ENCODE data around the gene GDF3.
"Not testable (repeated sequence)": the region's sequence is repeated elsewhere in the genome, so short reads cannot be mapped to it uniquely, and the experiment has no call there.

GDF3 gene

DNA sequence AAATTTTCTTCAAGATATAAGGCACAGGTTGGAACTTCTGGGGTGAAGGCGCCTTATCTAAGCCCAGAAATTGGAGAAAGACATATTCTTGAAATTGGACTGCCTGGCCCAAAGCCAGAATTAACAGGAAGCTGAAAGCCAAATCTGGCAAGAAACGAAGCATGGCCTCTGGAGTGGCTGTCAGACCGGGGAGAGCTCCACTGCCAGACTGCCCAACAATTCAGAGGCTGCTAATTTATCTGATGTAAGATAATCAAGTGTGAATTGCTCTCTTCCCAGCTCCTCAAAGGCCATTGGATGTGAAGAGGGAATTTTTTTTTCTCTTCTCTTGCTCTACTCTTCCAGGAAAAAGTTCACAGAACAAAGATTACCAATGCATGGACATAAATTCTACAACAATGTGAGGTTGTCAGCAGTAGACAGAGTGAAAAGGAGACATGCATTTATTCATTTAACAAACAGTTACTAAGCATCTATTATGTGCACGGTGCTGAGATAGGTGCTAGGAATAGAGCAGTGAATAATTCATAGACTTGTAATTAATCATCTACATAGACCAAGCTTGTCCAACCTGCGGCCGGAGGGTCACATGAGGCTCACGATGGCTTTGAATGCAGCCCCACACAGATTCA is at the start of gene GDF3:
Gene GDF3 (minus strand): TSS at position 210 of the 632 bp plus-strand sequence. CDS start 47 bp downstream, at position 163.
- DNase-seq (ENCODE audit: low read depth), result no peak

DNA sequence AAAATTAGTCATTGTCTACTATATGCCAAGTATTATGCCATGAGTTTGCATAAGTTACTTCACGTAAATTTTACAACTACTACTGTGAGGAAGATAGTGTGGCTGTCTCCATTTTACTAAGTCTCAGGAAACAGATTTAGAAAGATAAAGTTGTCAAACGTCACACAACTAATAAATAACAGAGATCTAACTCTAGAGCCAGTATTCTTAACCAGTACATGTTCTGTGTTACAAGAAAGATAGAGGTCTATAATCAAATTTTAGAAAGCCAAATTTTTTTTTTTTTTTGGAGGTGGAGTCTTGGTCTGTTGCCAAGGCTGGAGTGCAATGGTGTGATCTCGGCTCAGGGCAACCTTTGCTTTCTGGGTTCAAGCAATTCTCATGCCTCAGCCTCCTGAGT is 37.4 kb upstream of the GDF3 start:
- DNase-seq (ENCODE audit: low read depth), result no peak

DNA sequence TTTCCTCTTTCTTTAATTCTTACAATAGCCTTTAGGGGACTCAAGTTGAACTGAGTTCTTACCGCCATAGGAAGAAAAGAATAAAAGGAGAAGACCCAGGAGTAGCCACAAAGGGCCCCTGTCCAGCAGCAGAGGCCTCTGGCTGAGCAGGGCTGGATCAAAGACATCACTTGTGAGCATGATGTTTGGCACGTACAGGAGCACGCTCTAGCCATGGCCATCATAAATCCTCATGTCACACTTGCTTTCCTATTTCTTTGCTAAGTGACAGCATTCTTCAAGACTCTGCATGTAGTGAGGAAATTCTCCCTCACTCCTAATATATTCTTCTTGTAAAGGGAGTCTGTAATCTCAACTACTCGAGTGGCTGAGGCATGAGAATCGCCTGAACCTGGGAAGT is 35.9 kb upstream of the GDF3 start:
- DNase-seq (ENCODE audit: low read depth), result no peak

DNA sequence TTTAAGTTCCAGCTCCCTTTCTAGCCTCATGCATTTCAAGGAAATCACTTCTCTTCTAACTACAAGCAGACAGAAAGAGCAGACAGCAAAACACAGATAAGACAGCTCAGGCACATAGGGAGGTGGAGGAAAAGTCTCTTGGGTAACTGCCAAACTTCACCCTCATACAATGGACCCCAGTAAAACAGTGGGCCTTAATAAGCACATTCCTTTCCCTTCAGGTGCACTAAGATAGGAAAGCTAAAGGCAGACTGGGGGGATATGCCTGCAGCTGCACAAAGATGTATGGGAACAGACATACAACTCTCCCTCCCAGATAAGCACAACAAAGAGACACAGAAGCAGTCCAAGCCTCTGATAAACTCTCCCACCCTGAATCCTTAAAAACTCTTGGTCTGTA is 35.4 kb upstream of the GDF3 start:
- not testable (repeated sequence) for DNase-seq (ENCODE audit: low read depth)

DNA sequence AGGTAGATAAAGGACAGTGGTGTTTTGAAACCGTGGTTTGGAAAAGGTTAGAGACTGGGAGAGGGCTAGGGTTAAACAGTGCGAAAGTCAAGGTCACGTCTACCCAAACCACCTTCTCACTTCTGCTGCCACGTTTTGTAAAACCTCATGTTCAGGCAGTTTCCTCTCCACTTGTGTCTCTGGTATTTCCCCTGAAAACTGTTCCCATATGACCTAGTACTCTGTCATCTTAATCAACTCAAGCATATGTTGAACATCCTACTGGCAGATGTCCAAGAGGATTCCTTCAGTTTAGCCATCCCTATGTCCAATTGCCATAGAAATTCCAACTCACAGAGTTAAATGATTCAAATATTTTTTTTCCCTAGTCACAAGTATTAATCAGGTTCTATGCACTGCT is 34.2 kb upstream of the GDF3 start:
- DNase-seq (ENCODE audit: low read depth), result no peak

DNA sequence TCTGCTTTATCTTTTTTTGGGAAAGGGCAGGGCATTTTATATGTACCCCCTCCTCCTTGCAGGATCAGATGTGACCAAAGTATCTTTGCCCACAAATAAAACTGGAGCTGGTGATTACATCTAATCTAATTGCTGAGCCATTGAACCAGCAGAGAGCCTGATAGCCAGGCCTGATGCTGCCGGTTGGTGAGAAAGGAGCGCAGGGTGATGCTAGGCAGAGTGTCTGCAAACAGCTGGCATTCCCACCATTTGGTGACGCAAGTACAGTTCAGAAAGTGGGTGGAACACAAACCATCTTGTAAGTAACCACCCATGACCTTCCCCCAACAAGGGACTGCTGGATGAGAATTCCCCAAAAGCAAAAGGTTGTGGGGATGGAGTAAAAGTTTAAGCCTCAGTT is 28.4 kb upstream of the GDF3 start:
- DNase-seq (ENCODE audit: low read depth), result no peak

DNA sequence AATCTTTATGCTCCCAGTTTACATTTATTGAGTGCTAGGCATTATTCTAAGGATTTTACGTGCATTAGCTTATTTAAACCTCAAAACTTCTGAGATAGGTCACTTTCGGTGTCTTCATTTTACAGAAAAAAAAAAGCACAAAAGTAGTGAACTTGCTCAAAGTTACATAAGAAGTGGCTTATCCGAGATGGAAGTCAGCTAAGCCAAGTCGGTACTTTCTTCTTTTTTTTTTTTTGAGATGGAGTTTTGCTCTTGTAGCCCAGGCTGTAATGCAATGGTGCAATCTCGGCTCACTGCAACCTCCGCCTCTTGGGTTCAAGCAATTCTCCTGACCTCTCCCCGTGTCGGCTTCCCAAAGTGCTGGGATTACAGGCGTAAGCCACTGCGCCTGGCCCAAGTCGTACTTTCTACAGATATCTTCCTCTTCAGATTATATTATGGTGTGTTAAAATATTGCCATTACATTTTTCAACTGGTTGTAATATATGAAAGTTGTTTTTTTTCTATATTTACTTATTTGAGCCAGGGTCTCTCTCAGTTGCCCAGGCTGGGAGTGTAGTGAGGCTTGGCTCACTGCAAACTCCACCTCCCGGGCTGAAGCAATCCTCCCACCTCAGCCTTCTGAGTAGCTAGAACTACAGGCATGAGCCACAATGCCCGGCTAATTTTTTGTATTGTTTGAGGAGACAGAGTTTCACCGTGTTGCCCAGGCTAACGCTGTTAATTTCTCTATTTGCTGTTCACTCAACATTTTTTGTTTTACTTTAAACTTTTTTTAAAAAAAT is 24.6 kb upstream of the GDF3 start:
- DNase-seq (ENCODE audit: low read depth), result no peak

DNA sequence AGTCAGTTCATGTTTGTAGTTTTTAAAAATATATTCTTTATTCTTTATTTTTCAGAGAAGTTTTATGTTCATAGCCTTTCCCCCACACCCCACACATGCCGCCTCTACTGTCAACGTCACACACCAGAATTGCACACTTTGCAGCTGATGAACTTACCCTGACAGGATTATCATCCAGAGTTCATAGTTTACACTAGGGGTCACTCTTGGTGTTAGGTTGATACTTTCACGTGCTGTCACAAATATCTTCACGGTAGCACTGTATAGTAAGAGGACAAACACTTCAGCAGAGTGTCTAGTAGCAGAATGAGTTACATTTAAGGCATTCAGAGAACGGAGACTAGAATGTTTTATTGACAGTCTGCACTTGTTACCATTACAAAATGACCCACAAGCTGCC is 20.8 kb upstream of the GDF3 start:
- no peak for DNase-seq (ENCODE audit: low read depth)

DNA sequence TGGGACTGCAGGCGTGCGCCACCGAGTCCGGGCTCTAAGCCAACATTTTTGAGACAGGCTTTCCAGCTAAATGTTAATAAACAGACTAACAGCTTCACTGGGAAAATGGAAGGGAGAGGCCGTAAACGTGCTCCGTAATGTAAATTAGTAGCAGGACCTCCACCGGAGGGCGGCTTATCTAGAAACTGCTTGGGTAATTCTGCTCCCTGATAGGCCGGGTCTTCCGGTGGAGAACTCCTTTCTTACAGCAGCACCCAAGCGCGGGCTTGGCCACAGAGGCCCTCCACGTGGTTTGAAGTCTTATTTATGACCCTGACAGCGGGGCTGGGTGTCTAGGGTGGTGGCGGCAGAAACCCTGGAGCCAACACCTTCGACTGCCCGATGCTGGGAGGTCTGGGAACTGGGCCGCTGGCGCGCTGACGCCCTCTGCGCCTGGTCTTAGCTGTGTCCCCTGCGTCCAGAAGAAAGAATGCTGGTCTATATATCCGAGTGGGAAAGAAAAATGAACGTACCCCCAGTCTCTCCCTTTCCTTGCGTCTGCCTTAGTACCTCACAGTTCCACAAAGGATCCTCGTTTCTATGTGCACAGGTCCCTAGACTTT is 17.4 kb upstream of the GDF3 start:
- no peak for DNase-seq (ENCODE audit: low read depth)

DNA sequence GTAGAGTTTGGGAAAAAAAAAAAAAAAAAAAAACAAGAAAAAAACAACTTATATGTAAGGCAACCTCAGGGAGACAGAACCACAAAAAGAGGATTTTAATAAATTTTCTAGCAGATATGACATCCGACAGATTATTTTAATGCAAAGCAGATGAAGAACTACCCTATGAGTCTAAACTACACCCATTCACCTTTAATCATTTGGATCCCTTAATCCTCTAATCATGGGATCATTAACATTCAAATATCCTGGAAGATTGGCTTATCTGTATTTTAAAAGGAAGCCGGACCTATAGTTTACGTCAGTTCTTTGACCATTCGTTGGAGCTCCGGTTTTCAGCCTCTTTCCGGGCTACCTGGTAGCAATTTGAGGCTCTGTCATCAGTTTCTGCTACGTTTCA is 15.6 kb upstream of the GDF3 start, which contains the start of gene DPPA3:
Gene DPPA3 (plus strand): TSS at position 301 of the 400 bp plus-strand sequence. CDS start 138 bp downstream, outside the sequence.
- no peak for DNase-seq (ENCODE audit: low read depth)

DNA sequence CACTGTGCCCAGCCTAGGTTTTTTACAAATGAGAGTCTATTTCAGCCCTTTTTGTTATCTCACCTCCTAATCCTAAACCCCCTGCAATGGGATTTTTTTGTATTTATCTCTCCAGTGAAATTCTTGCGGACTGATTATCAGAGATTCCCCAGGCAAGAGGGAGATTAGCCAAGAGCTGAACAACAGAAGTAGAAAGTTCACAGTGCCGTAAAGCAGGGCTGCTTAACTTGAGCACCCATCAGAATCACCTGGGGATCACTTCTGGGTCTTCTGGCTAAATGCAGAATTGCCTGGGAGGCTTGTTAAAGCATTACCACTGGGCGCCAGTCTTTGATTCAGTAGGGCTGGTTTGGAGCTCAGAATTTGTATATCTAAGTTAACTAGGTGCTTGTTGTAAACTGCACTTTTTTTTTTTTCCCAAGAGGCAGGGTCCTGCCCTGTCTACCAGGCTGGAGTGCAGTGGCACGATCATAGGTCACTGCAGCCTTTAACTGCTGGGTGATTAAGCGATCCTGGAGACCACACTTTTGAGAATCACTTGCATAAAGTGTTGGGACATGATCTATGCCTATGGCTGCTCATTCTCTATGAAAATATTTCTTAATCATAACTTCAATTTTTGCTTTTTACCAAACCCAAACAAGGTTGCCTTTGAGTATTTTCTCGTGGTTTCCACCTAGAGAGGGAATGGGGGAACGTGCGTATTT is 14.5 kb upstream of the GDF3 start:
- DNase-seq (ENCODE audit: low read depth), result no peak

DNA sequence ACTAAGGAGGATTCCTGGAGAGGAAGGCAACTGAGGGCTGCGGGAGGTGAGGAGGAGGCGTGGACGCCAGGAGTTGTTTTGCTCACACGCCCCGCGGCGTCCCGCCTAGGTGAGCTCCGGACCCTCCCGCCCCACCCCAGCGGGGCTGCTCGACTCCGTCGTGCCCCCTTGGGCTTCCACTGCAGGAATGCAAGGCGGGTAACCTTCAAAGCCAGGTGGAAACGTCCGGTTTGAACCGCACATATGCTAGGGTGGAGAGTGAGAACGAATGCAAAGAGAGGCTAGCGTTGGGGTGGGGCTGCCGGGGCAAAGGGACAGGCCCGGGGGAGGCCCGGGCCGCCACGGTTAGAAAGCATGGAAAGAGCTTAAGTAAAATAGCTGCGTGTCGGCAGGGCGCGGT is 10.3 kb upstream of the GDF3 start:
- DNase-seq (ENCODE audit: low read depth), result no peak

DNA sequence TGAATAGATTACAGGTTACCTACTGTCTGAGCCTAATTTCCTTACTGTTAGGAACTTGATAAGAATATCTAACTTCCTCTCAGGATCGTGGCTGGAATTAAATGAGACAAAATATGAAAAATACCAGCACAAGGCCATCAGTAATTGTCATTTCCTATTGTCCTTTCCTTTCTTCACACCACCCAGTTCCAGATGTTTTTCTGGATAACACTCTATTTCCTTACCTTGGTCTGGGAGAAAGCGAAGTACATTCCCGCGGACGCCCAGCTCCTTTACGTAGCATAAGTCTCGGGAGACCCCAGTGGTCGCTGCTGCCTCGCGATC is 376 bp downstream of the GDF3 start:
- DNase-seq (ENCODE audit: low read depth), result no peak

DNA sequence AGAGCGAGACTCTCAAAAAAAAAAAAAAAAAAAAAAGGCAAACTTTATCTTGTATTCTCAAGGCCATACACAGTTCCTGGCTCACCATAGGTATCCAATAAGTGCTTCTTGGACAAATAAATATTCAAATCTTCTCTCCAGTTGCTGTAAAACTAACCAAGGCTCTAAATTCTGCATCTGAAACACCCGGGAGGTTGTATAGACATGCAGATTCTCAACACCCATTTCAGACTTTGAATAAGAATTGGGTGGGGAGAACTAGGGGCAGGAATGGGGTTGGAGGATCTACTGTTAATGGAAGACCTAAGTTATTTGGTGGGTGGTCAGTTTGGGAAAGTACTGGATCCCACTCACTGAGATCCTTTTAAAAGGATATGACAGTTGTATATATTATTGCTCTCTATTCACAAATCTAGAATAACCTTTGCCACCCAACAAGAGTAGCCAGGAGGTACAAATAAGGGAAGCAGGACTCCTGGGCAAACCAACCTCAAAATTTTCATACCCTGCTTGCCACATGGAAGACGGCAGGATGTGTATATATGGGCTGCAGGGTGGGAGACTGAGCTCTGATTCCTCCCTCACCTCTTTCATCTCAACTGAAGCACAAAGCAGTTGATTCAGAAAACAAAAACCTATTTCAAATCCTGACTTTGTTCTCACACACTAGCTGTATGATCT is 879 bp downstream of the GDF3 start:
- DNase-seq (ENCODE audit: low read depth), result no peak

DNA sequence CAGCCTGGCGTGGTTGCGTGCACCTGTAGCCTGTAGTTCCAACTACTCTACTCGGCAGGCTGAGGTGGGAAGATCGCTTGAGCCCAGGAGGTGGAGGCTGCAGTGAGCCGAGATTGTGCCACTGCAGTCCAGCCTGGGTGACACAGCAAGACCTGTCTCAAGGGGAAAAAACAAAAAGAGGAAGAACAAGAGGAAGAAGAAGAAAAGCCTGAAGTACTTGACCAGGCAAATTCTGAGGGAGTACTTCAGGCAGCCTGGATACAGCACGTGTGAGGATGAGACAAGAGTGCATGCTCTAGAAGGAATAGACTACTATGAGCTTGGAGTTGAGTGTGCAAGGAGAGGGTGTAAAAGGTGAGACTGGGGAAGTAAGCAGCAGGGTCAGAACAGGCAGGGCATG is 1.8 kb downstream of the GDF3 start:
- no peak for DNase-seq (ENCODE audit: low read depth)

DNA sequence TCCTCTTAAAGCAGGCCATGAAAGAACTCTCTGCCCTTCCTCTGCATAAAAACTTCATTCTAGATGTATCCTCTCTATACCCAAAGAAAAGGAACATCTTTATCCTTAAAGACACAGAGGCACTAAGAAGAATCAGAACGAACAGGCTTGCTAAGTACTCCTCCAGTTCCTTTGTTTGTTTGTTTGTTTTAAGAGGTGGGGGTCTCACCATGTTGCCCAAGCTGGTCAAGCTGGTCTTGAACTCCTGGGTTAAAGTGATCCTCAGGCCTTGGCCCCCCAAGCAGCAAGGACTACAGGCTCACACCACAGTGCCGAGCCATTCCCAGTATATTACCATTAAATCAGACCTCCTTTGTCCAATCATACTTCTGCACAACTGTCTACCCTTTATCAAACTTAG is 14.0 kb downstream of the GDF3 start:
- DNase-seq (ENCODE audit: low read depth), result no peak

DNA sequence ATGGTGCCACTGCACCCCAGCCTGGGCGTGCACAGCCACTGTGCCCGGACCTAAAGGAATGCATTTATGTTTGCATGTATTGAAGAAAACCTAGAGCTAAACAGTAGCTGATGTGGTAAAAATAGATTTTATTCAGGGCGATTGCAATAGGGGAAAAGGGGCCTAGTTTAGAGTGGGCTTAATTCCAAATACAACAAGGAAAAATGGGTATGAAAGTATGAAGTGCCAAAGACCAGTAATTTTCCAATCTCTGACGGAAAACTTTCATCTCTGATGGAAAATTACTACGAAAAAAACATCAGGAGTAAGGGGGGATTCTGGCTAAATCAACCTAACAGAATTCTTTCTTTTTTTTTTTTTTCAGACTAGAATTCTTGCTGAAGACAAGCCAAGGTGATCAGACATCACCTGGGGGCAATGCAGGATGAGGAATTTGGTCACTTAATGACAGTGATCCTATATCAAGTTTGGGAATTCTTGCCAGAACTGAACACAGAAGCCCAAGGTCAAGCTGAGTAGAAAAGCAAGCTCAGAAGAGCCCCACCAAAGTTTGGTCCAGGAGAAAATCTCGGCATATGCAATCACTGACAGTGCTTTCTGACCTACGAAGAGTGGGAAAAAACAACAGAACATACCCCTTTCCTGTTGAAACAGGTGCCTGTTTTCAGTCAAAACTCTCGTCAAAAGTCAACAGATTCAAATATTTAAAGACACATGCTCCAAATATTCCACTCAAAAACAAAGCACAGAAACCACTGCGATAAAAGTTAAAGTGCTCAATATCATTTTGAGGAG is 16.1 kb downstream of the GDF3 start:
- no peak for DNase-seq (ENCODE audit: low read depth)

DNA sequence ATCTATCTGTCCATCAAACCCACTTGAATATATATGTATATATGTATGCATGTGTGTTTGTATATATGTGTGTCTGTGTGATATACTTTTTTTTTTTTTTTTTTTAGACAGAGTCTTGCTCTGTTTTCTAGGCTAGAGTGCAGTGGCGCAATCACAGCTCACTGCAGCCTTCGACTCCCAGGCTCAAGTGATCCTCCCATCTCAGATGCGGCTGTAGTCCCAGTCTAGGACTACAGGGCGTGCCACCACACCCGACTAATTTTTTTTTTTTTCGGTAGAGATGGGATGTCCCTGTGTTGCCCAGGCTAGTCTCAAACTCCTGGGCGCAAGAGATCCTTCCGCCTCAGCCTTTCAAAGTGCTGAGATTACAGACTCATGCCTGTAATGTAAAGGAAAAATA is 16.8 kb downstream of the GDF3 start:
- no peak for DNase-seq (ENCODE audit: low read depth)

DNA sequence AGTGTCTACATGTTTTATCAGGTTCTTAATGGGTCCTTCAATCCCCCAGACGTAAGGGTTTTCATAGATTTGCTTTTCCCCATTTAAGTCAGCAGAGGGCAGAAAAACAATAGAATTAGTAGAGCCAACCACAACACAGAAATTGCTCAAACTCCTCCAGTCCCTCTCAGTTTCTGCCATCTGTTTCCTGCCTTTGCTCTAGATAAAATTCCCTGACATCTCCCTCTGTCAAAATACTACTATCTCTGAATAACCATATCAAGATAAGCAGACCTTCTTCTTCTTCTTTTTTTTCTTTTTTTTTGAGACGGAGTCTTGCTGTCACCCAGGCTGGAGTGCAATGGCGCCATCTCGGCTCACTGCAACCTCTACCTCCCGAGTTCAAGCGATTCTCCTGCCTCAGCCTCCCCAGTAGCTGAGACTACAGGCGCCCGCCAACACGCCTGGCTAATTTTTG is 18.1 kb downstream of the GDF3 start:
- not testable (repeated sequence) for DNase-seq (ENCODE audit: low read depth)

DNA sequence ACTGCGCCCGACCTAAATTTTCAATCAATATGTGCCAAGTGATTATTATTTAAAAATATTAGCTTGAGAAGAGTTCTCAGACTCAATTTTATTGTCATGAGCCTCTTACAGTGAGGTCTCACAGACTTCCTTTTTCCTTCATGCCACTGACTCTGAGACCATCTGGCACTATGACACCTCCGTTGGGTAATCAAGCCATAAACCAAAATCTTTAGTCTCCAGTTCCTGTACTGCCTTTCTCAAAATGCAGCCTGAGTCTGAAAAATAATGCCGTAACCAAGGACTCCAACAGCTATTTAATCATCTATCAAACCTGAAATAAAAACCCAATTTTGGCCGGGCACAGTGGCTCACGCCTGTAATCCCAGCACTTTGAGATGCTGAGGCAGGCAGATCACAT is 20.1 kb downstream of the GDF3 start:
- DNase-seq (ENCODE audit: low read depth), result not testable (repeated sequence)

DNA sequence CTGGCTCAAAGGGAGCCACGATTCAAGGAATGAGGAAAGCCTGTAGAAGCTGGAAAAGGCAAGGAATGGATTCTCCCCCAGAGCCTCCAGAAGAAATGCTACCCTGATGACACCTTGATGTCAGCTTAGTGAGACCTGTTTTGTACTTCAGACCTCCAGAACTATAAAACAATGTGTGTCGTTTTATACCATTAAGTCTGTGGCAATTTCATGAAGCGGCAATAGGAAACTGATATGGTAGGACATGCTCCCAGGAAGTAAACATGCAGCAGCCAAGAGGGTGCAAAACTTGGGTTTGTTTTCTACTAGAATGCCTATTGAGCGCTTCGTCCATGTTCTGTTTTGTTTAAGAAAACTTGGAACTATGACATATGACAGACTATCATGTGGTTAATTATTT is 27.4 kb downstream of the GDF3 start:
- DNase-seq (ENCODE audit: low read depth), result no peak
